HG02970 (cell line): Measurements from ENCODE around the gene ASCC2.
"Not testable (repeated sequence)": the region's sequence is repeated elsewhere in the genome, so short reads cannot be mapped to it uniquely, and the experiment has no call there.

ENCODE experiments used
- ATAC-seq: cut with Tn5 transposase; IDR thresholded peaks from one replicate; pipeline ENCODE4 v1.9.1; 2021; ENCODE audit warnings: mild to moderate bottlenecking, moderate library complexity, moderate number of reproducible peaks; ENCODE audit not compliant: unreplicated experiment, low FRiP score

ASCC2 gene, protein sequence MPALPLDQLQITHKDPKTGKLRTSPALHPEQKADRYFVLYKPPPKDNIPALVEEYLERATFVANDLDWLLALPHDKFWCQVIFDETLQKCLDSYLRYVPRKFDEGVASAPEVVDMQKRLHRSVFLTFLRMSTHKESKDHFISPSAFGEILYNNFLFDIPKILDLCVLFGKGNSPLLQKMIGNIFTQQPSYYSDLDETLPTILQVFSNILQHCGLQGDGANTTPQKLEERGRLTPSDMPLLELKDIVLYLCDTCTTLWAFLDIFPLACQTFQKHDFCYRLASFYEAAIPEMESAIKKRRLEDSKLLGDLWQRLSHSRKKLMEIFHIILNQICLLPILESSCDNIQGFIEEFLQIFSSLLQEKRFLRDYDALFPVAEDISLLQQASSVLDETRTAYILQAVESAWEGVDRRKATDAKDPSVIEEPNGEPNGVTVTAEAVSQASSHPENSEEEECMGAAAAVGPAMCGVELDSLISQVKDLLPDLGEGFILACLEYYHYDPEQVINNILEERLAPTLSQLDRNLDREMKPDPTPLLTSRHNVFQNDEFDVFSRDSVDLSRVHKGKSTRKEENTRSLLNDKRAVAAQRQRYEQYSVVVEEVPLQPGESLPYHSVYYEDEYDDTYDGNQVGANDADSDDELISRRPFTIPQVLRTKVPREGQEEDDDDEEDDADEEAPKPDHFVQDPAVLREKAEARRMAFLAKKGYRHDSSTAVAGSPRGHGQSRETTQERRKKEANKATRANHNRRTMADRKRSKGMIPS

DNA sequence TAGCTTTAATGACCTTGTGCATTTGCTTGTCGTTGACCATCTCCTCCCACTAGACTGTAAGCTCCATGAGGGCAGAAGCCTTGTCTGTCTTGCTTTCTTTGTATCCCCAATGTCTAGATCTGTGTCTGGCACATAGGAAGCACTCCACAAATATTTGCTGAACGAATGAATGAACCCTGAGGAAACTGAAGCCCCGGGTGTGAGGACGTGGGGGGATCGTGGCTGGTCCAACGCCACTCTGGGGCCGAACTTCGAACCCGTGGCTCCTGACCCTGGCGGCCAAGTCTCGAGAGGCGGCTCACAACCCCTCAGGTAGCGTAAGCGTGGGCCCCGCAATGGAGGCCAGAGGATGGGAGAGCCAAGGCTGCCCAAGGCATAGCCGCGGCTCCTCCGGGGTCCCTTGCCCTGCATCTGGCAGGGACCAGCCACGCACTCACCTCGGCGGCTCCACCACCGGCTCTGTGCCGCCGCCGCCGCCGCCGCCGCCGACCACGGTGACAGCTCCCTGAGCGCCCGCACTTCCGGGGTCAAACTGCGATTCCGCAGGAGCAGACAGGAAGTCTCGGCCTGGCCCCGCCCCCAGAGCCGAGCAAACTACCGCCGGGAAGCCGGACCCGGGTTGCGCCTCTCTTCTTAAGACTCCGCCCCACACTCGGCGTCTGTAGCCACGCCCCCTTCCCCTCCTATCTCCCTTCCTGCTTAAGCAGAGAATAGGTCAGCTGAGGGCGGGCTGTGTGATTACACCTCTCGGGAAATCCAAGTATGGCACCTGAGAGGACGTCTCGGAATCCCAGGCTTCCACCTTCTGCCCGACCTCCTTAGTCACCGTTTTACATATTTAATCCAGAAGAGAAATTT lies at the start of gene ASCC2:
TSS of gene ASCC2 (minus strand) at position 534 of the 858 bp plus-strand sequence. CDS start 5,949 bp downstream, outside the sequence.
- ATAC-seq: peak; percentile 96

DNA sequence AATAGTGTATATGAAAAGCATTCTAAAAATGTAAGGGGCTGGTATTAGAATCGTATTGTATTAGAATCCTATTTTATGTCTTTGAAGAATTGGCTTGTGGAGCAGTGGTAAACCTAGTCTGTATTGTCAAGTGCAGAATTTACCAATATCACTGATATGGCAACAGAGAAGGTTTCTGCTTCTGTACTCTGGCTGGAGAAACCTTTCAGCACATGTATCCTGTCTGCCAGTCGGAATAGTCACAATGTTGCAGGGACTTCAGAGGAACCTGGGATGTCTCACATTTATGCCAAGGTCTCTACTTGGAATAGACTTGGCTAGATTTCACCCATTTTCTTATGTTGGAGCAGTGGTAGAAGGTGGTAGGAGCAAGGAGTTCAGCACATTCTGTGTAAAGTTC lies 49.3 kb upstream of the ASCC2 start:
- ATAC-seq: no peak

DNA sequence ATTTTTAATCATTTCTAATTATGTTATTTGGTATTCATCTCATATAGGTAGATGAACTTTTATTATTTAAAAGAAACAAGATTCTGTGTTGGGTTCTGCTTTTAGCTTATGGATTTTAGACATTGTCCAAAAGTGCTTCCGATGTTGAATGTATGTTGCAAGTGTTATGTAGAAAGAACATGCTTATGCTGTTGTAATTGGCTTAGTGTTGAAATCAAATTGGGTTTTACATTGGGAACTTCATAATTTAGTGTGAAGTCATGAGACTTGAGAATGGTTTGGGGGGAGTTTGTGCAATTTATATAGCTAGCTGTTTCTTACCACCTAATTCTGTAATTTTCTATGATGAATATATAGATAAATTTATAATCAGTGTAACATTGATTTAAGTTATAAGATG lies 48.5 kb upstream of the ASCC2 start:
- no peak for ATAC-seq

DNA sequence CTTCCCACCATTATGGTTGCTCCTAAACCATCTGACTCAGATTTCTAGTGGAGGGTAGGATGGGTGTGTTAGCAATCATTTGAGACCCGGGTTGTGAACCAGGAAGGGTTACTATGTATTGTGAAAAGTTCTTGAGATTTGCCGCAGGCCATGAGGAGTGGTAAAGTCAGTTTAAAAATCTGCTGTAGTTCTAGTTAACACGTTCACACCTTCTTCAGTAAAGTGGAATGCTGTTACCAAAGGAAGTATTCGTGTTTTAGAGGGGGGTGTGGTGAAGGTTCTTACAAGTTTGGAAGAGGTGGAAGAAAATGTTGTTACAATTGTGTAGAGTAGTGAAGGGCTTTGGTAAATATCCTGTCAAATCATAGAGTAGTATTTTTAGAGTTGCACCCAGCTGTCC lies 47.5 kb upstream of the ASCC2 start:
- no peak for ATAC-seq

DNA sequence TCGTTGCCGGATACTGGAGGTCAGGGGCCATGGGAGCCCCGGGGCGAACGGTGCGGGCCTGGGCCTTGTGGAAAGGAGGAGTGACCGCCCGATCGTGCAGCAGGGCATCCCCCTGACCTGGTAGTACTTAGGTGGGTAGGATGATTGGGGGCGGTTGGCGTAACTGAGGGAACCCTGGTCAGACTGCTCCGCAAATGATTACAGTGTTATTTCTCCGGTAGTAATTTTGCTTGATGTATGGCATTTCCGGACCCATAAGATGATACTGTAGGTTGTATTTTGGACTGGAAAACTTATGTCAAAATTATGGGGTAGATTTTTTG lies 45.7 kb upstream of the ASCC2 start:
- ATAC-seq: peak; percentile 3

DNA sequence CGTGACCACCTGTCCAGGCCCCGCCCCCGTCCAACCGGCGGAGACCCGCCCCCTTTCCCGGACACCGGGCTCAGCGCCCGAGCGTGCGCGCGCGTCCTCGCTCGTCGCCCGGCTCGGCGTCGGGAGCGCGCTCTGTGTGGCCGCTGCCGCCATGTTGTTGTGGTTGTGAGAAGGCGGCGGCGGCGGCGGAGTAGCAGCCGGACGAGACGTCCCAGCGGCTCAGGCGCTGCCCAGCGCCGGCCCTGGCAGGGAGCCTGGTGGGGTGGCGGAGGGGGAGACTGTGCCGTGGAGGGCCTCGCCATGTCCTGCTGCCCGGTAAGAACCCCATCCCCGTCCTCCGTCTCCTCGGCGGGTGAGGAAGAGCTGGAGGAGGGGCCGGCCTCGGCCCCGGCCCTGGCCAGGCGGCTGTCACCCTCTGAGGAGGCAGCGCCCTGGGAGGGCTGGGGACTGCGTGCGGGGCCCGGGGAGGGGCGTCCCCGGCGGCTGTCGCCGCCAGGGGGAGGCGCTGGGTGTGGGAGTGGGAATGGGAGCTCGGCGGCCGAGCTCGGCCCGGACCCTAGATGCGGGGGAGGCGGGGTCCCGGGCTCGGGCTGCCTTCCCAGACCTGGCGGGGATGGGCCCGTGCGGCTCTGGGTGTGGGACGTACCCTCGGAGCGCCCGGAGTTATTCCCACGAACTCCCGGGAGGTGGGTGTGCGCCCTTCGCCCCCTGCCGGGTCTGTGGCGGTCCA lies 45.1 kb upstream of the ASCC2 start, which contains the start of gene MTMR3:
TSS of gene MTMR3 (plus strand) at position 130 of the 730 bp plus-strand sequence. CDS start 87,886 bp downstream, outside the sequence.
- ATAC-seq: peak; percentile 74

DNA sequence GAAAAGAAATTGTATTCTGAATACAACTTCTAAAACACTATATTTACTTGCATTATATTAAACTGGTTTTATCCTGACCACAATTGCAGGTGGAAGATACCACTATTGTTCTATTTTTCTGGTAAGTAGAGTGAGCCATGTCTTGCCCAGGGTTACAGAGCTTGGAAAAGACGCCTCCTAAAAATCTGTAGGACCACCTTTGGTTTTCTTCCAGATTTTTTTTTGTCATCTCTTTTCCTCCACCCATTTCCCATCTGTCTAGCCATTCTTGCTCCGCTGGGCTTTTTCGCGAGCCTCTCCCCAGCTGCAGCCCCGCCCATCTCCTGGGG lies 44.6 kb upstream of the ASCC2 start:
- ATAC-seq: no peak

DNA sequence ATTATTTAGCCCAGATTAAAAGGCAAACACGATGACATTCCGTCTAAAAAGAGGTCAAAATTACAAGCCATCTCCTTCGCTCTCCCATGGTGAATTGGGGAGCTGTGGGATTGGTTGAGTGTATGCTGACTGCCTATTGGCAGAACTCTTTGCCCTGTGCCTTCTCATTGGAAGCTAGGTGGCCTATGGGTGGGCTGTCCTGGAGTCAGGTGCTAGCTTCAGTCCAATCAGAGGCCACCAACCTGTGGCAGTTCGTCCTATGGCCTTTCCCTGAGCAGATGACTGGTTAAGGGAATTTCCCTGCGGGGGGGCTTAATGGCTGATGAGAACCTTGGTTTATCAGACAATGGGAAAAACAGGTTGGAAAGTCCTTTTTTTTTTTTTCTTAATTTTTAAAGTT lies 41.7 kb upstream of the ASCC2 start:
- ATAC-seq: no peak

DNA sequence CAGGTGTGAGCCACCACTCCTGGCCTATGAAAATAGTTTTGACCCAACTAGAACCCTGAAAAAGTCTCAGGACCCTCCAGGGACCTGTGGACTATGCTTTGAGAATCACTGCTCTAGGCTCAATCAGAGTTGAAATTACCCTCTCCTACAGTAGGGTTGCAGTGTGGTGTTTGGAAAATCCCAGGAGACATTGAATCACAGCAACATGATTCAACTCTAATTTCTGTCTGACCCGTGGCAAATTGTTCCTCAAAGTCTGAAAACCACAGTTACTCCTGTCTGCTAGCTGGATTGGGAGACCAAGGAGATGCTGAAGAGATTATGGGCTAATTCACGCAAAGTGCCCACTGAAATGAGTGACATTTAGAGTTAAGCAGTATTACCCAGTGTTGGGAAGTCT lies 39.5 kb upstream of the ASCC2 start:
- ATAC-seq: no peak

DNA sequence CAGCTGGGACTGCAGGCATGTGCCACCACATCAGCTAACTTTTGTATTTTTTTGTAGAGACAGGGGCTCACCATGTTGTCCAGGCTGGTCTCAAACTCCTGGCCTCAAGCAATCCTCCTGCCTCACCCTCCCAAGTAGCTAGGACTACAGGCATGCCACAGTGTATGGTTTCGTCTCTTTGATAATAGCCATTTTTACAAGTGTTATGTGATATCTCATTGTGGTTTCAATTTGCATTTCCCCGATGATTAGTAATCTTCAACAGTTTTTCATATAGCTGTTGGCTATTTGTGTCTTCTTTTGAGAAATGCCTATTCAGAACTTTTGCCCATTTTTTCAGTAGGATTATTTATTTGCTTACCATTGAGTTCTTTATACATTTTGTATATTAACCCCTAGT lies 35.9 kb upstream of the ASCC2 start:
- ATAC-seq: no peak

DNA sequence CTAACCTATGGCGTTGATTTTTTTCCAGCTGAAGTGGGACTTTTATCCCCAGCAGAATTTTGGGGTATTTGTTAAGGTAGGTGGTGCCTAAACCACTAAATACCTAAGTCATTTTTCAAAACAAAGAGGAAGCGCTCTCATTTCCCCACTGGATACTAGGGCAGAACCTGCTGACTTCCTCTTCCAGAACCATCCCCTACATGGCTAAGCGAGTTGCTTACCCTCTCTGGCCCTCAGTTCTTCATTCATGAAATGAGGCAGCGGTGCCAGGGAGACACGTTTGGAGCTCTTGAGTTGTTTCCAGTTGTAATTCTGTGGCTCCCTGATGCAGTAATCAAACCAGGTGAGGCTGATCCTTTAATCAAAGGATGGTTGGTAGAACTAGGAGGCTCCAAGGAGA lies 34.9 kb upstream of the ASCC2 start:
- ATAC-seq: no peak

DNA sequence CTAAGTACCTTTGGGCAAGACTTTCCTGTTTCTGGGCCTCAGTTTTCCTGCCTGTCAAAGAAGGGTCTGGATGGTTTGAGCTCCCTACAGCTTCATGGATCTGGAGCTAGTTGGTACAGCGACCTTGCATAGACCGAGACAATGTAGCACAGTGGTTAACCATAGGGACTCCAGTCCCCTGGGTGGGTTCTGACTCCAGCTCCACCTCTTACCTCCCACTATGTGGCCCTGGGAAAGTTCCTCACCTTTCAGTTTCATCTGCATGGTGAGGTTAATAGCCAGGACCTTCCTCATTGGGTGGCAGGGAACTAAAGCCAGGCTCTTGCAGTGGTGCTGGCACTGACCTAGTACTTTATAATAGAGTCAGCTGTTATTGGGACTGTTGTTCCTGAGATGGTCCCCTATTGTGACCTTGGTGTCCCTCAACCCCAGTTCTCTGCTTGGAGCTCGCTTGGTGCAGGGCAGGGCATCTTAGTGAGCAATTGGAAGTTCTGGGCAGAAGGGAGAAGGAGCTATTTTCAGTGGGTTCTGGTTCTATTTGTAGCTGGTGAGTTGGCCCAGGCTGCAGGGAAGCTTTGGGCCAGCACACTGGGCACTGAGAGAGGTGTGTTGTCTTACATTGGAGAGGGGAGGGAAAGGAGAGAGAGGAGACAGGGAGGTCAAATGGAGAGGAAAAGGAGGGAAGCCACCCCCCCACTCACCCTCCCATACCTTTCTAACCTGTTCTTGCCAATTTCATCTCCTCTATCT lies 34.2 kb upstream of the ASCC2 start:
- no peak for ATAC-seq

DNA sequence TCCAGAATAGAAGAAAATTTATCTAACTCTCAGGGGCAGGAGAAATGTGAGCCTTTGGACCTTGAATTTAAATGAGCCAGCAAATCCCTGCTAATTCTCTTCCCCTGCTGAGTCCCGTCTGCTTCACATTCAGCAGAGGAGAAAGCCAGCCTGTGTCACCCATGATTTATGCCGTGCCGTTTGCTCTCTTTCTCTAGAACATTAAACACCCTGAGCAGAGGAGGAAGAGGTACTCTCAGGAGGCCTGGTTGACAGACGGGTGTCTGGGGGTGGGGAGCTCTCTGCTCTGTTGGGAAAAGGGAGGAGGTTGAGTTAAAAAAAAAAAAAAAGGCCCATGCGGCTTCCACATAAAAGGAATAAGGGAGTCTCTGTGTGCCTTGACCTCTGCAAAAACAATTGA lies 33.6 kb upstream of the ASCC2 start:
- no peak for ATAC-seq

DNA sequence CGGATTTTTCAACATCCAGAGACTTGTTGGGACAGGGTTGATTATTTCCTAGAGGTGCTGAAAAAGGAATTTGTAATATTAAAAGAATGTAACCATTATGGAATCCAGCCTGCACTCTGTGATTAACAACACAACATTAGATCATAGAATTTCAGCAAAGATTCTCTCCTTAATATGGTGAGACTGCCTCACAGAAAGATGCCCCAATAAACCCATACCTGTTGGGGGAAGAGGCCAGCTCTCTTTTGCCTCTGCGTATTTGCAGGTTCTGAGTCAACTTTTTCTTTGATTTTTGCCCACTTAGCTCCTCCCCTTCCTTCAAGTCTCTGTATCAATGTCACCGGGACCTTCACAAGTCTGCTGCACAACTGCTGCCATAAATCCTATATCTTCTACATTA lies 32.5 kb upstream of the ASCC2 start:
- no peak for ATAC-seq

DNA sequence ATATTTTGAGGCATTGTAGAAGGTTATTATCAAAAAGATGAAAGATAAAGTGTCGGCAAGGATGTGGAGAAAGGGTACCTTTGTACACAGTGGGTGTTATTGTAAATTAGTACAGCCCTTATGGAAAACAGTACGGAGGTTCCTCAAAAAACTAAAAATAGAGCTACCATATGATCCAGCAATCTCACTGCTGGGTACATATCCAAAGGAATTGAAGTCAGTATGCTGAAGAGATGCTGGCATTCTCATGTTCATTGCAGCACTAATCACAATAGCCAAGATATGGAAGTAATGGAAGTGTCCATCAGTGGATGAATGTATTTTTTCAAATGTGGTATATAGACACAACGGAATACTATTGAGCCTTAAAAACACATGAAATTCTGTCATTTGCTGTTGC lies 29.8 kb upstream of the ASCC2 start:
- ATAC-seq: no peak

DNA sequence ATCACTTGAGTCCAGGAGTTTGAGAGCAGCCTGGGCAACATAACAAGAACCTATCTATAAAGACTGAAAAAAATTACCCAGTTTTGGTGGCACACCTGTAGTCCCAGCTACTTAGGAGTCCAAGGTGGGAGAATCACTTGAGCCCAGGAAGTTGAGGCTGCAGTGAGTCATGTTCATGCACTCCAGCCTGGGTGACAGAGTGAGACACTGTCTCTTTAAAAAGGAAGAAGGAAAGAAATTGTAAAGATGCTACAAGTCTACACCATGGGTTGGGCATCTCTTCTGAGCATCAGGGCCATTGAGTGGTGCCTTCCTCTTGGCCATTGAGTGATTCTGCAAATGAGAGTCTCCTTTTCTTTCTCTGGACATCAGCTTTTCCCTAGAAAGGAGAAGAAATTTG lies 29.2 kb upstream of the ASCC2 start:
- ATAC-seq: no peak

DNA sequence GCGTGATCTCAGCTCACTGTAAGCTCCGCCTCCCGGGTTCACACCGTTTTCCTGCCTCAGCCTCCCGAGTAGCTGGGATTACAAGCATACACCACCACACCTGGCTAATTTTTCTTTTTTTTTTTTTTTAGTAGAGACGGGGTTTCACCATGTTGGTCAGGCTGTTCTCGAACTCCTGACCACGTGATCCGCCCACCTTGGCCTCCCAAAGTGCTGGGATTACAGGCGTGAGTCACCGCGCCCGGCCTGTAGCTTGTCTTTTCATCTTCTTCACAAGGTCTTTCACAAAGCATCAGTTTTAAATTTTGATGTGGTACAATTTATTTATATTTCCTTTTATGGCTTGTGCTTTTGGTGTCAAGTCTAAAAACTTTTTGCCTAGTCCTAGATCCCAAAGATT lies 27.5 kb upstream of the ASCC2 start:
- not testable (repeated sequence) for ATAC-seq

DNA sequence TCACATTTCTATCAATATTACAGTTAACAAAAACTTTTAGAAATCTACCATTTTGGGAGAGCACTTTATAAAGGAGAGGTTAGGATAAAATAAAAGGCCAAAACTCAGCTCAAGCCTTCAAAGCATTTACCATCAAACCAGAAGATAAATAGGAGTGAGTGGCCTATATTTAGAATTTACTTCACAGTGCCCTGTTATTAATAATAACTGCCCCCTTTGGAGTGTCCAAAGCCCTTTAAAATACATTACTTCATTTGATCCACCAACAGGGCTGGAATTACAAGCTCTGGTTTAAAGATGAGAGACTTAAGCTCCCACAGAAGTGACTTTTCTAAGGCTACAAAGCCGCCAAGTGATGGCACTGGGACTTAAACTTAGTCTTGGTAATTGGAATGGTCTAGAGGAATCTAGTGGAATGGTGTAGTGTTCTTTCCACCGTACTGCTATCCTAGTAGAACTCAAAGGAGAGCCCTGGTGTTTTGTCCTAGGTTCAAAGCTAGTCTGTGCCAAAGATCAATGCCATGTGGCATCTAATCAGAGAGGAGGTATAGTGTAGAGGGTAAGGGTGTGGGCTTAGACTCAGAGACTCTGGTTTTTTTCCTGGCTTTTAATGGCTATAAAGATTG lies 23.7 kb upstream of the ASCC2 start:
- ATAC-seq: no peak

DNA sequence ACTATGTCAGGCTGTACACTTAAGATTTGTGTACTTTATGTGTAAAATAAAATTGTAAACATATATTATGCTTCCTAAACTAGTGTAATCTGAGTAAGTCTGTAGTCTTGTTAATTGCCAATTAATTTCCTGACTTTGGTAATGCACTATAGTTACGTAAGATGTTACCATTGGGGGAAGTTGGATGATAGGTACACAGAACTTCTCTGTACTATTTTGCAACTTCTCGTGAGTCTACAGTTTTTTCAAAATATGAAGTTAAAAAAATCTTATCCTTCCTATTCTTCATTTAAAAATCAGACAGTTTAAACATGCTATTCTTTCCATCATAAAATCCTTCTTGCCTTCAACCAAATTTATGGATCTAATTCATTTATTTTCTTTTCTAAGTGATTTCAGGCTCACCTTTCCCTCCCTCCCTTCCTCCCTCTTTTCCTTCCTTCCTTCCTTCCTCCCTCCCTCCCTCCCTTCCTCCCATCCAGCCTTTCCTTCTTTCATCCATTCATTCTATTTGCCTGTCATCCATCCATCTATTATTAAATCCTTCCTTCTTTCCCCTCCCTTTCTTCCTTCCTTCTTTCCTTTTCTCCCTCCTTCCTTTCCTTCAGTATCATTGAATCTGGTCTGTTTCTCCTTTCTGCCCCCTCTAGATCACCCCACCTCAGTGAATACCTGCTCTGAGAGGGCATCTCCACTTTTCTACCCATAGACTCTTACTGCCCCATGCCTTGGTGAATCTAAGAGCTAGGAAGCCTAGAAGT lies 22.1 kb upstream of the ASCC2 start:
- no peak for ATAC-seq
